K562 (cell line): ENCODE results near the gene CCDC127. TPM values are rescaled to one million over a fixed set of nuclear protein-coding genes. Genes with fewer than 3 reads are reported as not detected.

Source experiments
- CTCF ChIP-seq, 3 experiments: IDR thresholded peaks in 2 of 3; conservative IDR thresholded peaks in 1 of 3; 2 replicates each; pipeline ENCODE4 v1.5.1; 2011 to 2012; ENCODE audit warnings: low read length in 3 of 3, mild to moderate bottlenecking in 3 of 3, control low read depth in 2 of 3, improper control_type of control experiment in 1 of 3, inconsistent platforms in 1 of 3, low read depth in 1 of 3, mixed read lengths in 1 of 3, moderate library complexity in 1 of 3; ENCODE audit not compliant: insufficient read depth in 2 of 3
- GTF2A2 ChIP-seq: IDR thresholded peaks from 2 replicates; pipeline ENCODE4 v1.6.1; 2016; ENCODE audit warnings: mild to moderate bottlenecking, missing genetic modification characterization, missing compliant biosample characterization
- JUND ChIP-seq, 2 experiments: IDR thresholded peaks; 2 replicates in 1 of 2; 3 replicates in 1 of 2; pipeline ENCODE4 v1.6.1; 2011; ENCODE audit warnings: borderline replicate concordance in 2 of 2, low read depth in 2 of 2, low read length in 2 of 2, improper control_type of control experiment in 1 of 2, missing biosample characterization in 1 of 2, missing genetic modification characterization in 1 of 2, missing genetic modification reagents in 1 of 2
- MCM3 ChIP-seq: fragments of 450-650 bp; IDR thresholded peaks from 2 replicates; pipeline ENCODE4 v1.6.1; 2016
- MNT ChIP-seq, 2 experiments: fragments of 450-650 bp; conservative IDR thresholded peaks; 2 replicates each; pipeline ENCODE4 v1.6.1; 2017; ENCODE audit warnings: mild to moderate bottlenecking in 2 of 2, moderate library complexity in 2 of 2
- NR3C1 ChIP-seq: sonication (generic); formaldehyde crosslinking; IDR thresholded peaks from 2 replicates; pipeline ENCODE4 v1.8.1; 2022; ENCODE audit warnings: missing genetic modification reagents
- PCBP2 ChIP-seq: fragments of 200-400 bp; formaldehyde crosslinking; IDR thresholded peaks from 2 replicates; pipeline ENCODE4 v1.6.1; 2018; ENCODE audit warnings: low read length, low read depth, mild to moderate bottlenecking, moderate library complexity; ENCODE audit not compliant: poor library complexity, severe bottlenecking
- POLR2H ChIP-seq: IDR thresholded peaks from 2 replicates; pipeline ENCODE4 v1.6.1; 2016; ENCODE audit warnings: missing genetic modification characterization, low read depth, mild to moderate bottlenecking, control low read depth, missing compliant biosample characterization, moderate library complexity
- SIX5 ChIP-seq, 2 experiments: IDR thresholded peaks; 2 replicates each; pipeline ENCODE4 v1.6.1; 2011; ENCODE audit warnings: low read length in 2 of 2, borderline replicate concordance in 1 of 2, low read depth in 1 of 2, mild to moderate bottlenecking in 1 of 2, moderate library complexity in 1 of 2; ENCODE audit not compliant: insufficient read depth in 1 of 2
- ZBTB17 ChIP-seq: fragments of 450-650 bp; formaldehyde crosslinking; IDR thresholded peaks from 2 replicates; pipeline ENCODE4 v1.4.0; 2020; ENCODE audit warnings: mild to moderate bottlenecking
- ZBTB49 ChIP-seq: sonication (generic); formaldehyde crosslinking; IDR thresholded peaks from 2 replicates; pipeline ENCODE4 v1.8.0; 2022; ENCODE audit warnings: missing genetic modification reagents, mild to moderate bottlenecking, borderline replicate concordance
- ZFP30 ChIP-seq: fragments of 250-450 bp; sonication (Bioruptor Pico); IDR thresholded peaks from 2 replicates; pipeline ENCODE4 v1.8.0; 2022; ENCODE audit warnings: moderate library complexity, mild to moderate bottlenecking, inconsistent platforms, borderline replicate concordance
- ZFPM2 ChIP-seq: fragments of 250-450 bp; sonication (Bioruptor Pico); IDR thresholded peaks from 2 replicates; pipeline ENCODE4 v1.5.1; 2022; ENCODE audit warnings: mild to moderate bottlenecking
- ZFX ChIP-seq: sonication (generic); formaldehyde crosslinking; IDR thresholded peaks from 2 replicates; pipeline ENCODE4 v1.8.0; 2022; ENCODE audit warnings: mild to moderate bottlenecking, missing genetic modification reagents, moderate library complexity
- ZNF644 ChIP-seq: fragments of 200-800 bp; sonication (Bioruptor generic); IDR thresholded peaks from 2 replicates; pipeline ENCODE4 v1.6.1; 2016; ENCODE audit warnings: low read depth, missing genetic modification characterization, missing compliant biosample characterization
- ZSCAN32 ChIP-seq: fragments of 450-650 bp; formaldehyde crosslinking; IDR thresholded peaks from 2 replicates; pipeline ENCODE4 v1.4.0; 2020; ENCODE audit warnings: mild to moderate bottlenecking, moderate library complexity
- ZZZ3 ChIP-seq: fragments of 450-650 bp; IDR thresholded peaks from 2 replicates; pipeline ENCODE4 v1.6.1; 2016; ENCODE audit warnings: antibody characterized with exemption, mild to moderate bottlenecking, moderate library complexity
- polyA plus RNA-seq, 8 experiments: library from polyadenylated mRNA; depleted of rRNA in 4 of 8; stranded (reverse) in 5 of 8; unstranded in 3 of 8; fragments of >200 nt; fragmentation: Nextera tagmentation in 2 of 8; fragmentation: Illumina TruSeq in 1 of 8; extraction: Ambion mirVana in 2 of 8; extraction: Trizol in 1 of 8; gene quantifications; 2 replicates each; pipeline versions ENCODE4 v1.2.1 to v1.2.3, GENCODE V29; 2011 to 2014; ENCODE audit warnings: inconsistent platforms in 1 of 8, missing spikeins in 1 of 8
- total RNA-seq, 7 experiments: library from RNA; depleted of rRNA in 6 of 7; stranded (reverse); fragments of >200 nt in 6 of 7; fragmentation: Illumina TruSeq in 2 of 7; extraction: Trizol in 2 of 7; gene quantifications; 2 replicates each; pipeline versions ENCODE4 v1.2.1 to v1.2.3, GENCODE V29; 2011 to 2021; ENCODE audit warnings: low replicate concordance in 1 of 7
- TF ChIP-seq, protein P1 (sequence below): fragments of 450-650 bp; IDR thresholded peaks from 2 replicates; pipeline ENCODE4 v1.6.1; 2018; ENCODE audit warnings: mild to moderate bottlenecking, low read depth; ENCODE audit not compliant: partially characterized antibody

CCDC127 gene
- total and polyA plus RNA-seq, 9 of the 15 experiments (the other 6 are each of a cell fraction or from before 2014, with no cell fraction given) = 2.7 to 4.5 (median 4.1) TPM

DNA sequence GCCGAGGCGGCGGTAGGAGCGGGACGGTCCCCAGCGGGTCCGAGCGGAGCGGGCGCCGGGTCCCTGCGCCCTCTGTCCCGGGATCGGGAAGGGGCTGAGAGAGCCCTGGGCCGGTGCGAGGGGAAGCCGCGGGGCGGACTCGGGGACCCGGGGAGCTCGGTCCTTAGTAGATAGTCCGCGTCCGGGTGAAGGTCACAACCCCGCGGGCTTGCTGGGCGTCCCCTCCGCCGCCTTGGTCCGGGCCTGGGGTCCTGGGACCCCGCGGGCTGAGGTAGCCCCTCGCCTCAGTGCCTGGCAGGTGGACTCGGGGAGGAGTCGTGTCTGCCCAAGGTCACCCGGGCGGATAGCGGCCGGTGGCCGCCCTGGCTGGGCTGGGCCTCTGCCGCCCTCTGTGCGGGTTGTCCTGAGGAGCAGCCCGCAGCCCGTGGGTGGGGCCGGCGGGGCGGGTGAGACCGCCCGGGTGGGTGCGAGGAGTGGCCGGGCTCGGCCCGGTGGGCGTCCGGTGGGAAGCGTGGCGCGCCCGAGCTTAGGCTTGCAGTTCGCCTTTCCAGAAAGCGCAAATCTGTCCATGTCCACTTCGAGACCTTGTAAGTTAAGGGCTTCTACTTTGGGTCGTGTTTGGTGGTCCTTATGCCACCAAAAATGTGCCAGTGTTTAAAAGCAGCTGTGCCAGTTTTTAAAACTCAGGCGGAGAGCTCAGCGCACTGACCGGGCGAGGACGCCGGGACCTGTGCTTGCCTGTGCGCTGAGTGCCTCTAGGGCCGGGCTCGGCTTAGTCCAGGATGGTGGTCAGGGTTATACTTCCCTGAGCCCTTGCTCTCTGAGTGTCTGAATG is 721 bp upstream of the CCDC127 start (continued):
- TF ChIP-seq SIX5 (IDR thresholded peaks at IDR 0.05; ENCODE audit: borderline replicate concordance in 1 of 2, insufficient read depth in 1 of 2, low read depth in 1 of 2, low read length in 2 of 2) (no peak), ZFP30 (no peak), NR3C1 (no peak), ZBTB17 (CRISPR knock-in tag) (no peak), POLR2H (no peak; the same call in 1 of the 2 replicates), ZSCAN32 (CRISPR knock-in tag) (no peak), GTF2A2 (tag) (no peak), ZFX (CRISPR knock-in tag) (peak; percentile 76), MCM3 (no peak), ZNF644 (tag) (no peak), ZZZ3 (no peak), JUND (IDR thresholded peaks at IDR 0.05; ENCODE audit: borderline replicate concordance, low read depth, low read length) (no peak), JUND (tag; IDR thresholded peaks at IDR 0.05; ENCODE audit: borderline replicate concordance, low read depth, low read length) (no peak), PCBP2 (no peak), ZFPM2 (CRISPR knock-in tag) (no peak), MNT (conservative IDR thresholded peaks at IDR 0.05) (no peak), ZBTB49 (CRISPR knock-in tag) (no peak), CTCF (IDR thresholded peaks at IDR 0.05 in 2 of 3, conservative IDR thresholded peaks at IDR 0.05 in 1 of 3; ENCODE audit: insufficient read depth in 2 of 3, low read depth in 1 of 3, low read length in 3 of 3) (peak in 1 of 3 experiments; percentile 34; a peak in 1 of 6 replicates)
- TF ChIP-seq, protein P1, sequence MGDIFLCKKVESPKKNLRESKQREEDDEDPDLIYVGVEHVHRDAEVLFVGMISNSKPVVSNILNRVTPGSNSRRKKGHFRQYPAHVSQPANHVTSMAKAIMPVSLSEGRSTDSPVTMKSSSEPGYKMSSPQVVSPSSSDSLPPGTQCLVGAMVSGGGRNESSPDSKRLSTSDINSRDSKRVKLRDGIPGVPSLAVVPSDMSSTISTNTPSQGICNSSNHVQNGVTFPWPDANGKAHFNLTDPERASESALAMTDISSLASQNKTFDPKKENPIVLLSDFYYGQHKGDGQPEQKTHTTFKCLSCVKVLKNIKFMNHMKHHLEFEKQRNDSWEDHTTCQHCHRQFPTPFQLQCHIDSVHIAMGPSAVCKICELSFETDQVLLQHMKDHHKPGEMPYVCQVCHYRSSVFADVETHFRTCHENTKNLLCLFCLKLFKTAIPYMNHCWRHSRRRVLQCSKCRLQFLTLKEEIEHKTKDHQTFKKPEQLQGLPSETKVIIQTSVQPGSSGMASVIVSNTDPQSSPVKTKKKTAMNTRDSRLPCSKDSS = no peak
